Measurements from ENCODE around the gene ALDH1A1. TPM values are rescaled to one million over a fixed set of nuclear protein-coding genes. Genes with fewer than 3 reads are reported as not detected.
"Not testable (repeated sequence)": the region's sequence is repeated elsewhere in the genome, so short reads cannot be mapped to it uniquely, and the experiment has no call there.

The ALDH1A1 gene
- total RNA-seq, 1 experiment from 2014 or later: 8.8 TPM

DNA sequence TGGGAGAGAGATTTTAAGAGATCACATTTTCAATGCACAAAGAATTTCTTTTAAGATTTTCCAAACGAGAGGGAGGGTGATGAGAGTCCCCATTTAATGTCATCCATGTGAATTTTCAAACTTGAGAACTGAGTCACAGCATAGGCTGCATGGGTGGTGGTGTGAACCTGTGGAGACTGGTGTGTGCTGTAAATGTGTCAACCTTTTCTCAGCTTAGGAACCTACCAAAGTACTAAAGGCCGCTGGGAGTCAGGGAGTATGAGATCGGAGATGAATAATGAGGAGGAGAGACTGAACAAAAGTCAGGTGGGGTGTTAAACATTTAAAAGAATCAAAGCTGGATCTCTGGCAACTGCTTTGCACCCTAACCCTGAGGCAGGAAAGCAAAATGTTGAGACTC is 7.5 kb downstream of the ALDH1A1 start:
- intact Hi-C loops (cut with micrococcal nuclease; ENCODE audit: unreplicated experiment): no loop called here
- H3K27me3 ChIP-seq (replicated peaks; ENCODE audit: insufficient read depth, low read depth, low read length, poor library complexity): no peaks in the 10 kb centered on the region
- BruUV-seq (replicated peaks): no TSS peak
- H3K9me3 ChIP-seq (ENCODE audit: low read depth, low read length, poor library complexity, severe bottlenecking): no peaks in the 10 kb centered on the region
- no peak for DNase-seq (ENCODE audit: low spot score)
- TF ChIP-seq EZH2 (IDR thresholded peaks at IDR 0.05; ENCODE audit: borderline replicate concordance, low read depth, low read length, poor library complexity, severe bottlenecking): no peak
- TF ChIP-seq, protein P1, sequence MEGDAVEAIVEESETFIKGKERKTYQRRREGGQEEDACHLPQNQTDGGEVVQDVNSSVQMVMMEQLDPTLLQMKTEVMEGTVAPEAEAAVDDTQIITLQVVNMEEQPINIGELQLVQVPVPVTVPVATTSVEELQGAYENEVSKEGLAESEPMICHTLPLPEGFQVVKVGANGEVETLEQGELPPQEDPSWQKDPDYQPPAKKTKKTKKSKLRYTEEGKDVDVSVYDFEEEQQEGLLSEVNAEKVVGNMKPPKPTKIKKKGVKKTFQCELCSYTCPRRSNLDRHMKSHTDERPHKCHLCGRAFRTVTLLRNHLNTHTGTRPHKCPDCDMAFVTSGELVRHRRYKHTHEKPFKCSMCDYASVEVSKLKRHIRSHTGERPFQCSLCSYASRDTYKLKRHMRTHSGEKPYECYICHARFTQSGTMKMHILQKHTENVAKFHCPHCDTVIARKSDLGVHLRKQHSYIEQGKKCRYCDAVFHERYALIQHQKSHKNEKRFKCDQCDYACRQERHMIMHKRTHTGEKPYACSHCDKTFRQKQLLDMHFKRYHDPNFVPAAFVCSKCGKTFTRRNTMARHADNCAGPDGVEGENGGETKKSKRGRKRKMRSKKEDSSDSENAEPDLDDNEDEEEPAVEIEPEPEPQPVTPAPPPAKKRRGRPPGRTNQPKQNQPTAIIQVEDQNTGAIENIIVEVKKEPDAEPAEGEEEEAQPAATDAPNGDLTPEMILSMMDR (conservative IDR thresholded peaks at IDR 0.05; ENCODE audit: low read depth, low read length): no peak
- POLR2A ChIA-PET (ENCODE audit: low non-redundant PET): no interaction called here
- CTCF ChIA-PET: no interaction called here
- no peak overlapping the region for H3K27ac ChIP-seq (ENCODE audit: low read depth, low read length, poor library complexity, severe bottlenecking)
- peaks cover under 1% of the 10 kb centered on the region for H3K4me1 ChIP-seq (ENCODE audit: insufficient read depth, low read length, poor library complexity, severe bottlenecking)
- no peaks in the 10 kb centered on the region for H3K36me3 ChIP-seq (ENCODE audit: insufficient read depth, low read length, poor library complexity, severe bottlenecking)
- H3K4me3 ChIP-seq (ENCODE audit: low read depth, low read length, poor library complexity, severe bottlenecking): no peak overlapping the region

DNA sequence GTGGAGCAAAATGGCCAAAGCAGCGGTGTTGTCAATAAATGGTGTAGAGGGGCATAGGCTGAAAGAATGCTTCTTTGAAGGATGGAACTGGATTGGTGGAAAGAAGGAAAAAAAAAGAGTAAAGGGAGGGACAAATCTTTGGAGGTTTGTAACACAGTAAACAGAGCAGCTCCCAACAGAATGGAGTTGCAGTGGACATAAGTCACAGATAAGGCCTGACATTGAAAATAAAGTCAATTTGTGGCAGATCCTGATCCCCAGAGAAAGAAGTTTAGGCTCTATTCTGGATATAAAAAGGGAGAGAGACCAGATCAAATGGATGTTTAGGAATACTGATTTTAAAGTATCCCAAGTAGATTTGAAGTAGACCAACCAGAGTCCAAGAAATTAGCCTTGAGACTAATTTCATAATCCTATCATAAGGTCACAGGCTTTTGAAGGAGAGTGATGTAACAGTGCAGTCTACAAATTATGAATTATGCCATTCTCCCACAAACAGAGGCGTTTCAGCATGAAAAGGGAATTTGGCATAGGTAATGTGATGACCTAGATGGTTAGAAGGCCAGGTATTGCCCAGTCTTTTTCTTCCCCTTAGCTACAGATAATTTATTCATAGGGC is 8.9 kb downstream of the ALDH1A1 start:
- TF ChIP-seq, protein P1 (conservative IDR thresholded peaks at IDR 0.05; ENCODE audit: low read depth, low read length): no peak
- no peak for TF ChIP-seq EZH2 (IDR thresholded peaks at IDR 0.05; ENCODE audit: borderline replicate concordance, low read depth, low read length, poor library complexity, severe bottlenecking)
- no TSS peak for BruUV-seq (replicated peaks)
- no peak for DNase-seq (ENCODE audit: low spot score)
- Histone ChIP-seq H3K27me3 (replicated peaks; ENCODE audit: insufficient read depth, low read depth, low read length, poor library complexity) (no peaks in the 10 kb centered on the region), H3K4me3 (ENCODE audit: low read depth, low read length, poor library complexity, severe bottlenecking) (no peak overlapping the region), H3K4me1 (ENCODE audit: insufficient read depth, low read length, poor library complexity, severe bottlenecking) (no peaks in the 10 kb centered on the region), H3K27ac (ENCODE audit: low read depth, low read length, poor library complexity, severe bottlenecking) (no peak overlapping the region), H3K9me3 (ENCODE audit: low read depth, low read length, poor library complexity, severe bottlenecking) (no peaks in the 10 kb centered on the region), H3K36me3 (ENCODE audit: insufficient read depth, low read length, poor library complexity, severe bottlenecking) (no peaks in the 10 kb centered on the region)
- ChIA-PET CTCF (no interaction called here), POLR2A (ENCODE audit: low non-redundant PET) (no interaction called here)
- intact Hi-C loops (cut with micrococcal nuclease; ENCODE audit: unreplicated experiment): loop anchor here (5.0 kb wide), 1 partner anchor 52 kb away; no protein-coding TSS in a partner anchor

DNA sequence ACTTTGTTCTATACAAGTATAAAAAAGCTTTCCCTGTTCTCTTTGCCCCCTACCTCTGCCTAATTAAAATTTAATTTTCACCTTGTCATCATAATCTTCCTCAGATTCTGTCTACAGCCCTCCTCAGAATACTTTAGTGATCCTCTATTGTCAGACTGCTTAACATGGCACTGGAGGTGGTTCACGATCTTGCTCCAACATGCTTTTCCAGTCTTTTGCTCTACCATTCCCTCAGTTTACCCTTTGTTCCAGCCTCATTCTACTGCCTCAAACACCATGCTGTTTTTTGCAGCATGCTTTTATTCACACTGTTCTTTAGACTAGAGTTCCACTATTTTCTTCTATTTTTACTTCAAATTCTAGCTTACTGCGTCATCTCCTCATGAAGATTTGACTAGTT is 10.4 kb downstream of the ALDH1A1 start:
- CTCF ChIA-PET: no interaction called here

DNA sequence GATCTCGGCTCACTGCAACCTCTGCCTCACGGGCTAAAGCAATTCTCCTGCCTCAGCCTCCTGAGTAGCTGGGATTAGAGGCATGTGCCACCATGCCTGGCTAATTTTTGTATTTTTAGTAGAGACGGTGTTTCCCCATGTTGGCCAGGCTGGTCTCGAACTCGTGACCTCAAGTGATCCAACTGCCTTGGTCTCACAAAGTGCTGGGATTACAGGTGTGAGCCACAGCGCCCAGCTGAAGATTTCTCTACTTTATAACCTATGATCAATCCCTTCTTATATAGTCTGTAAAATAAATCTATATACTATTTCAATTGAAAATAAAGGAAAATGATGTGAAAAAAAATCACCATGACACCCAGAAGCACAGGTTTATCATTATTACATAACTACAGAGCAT is 13.3 kb downstream of the ALDH1A1 start:
- intact Hi-C loops (cut with micrococcal nuclease; ENCODE audit: unreplicated experiment); H3K27ac ChIP-seq (ENCODE audit: low read depth, low read length, poor library complexity, severe bottlenecking); CTCF ChIA-PET; H3K4me1 ChIP-seq (ENCODE audit: insufficient read depth, low read length, poor library complexity, severe bottlenecking); H3K9me3 ChIP-seq (ENCODE audit: low read depth, low read length, poor library complexity, severe bottlenecking); H3K4me3 ChIP-seq (ENCODE audit: low read depth, low read length, poor library complexity, severe bottlenecking); POLR2A ChIA-PET (ENCODE audit: low non-redundant PET); DNase-seq (ENCODE audit: low spot score); H3K27me3 ChIP-seq (replicated peaks; ENCODE audit: insufficient read depth, low read depth, low read length, poor library complexity); BruUV-seq (replicated peaks); H3K36me3 ChIP-seq (ENCODE audit: insufficient read depth, low read length, poor library complexity, severe bottlenecking): not testable (repeated sequence)

More for the DNA sequence above, 10.4 kb downstream of the ALDH1A1 start:
- H3K4me3 ChIP-seq (ENCODE audit: low read depth, low read length, poor library complexity, severe bottlenecking): no peak overlapping the region
- no peaks in the 10 kb centered on the region for H3K36me3 ChIP-seq (ENCODE audit: insufficient read depth, low read length, poor library complexity, severe bottlenecking)
- no peak for DNase-seq (ENCODE audit: low spot score)
- POLR2A ChIA-PET (ENCODE audit: low non-redundant PET): no interaction called here
- intact Hi-C loops (cut with micrococcal nuclease; ENCODE audit: unreplicated experiment): loop anchor here (5.0 kb wide), 1 partner anchor 50 kb away; no protein-coding TSS in a partner anchor
- TF ChIP-seq, protein P1 (conservative IDR thresholded peaks at IDR 0.05; ENCODE audit: low read depth, low read length): no peak
- TF ChIP-seq EZH2 (IDR thresholded peaks at IDR 0.05; ENCODE audit: borderline replicate concordance, low read depth, low read length, poor library complexity, severe bottlenecking): no peak
- H3K27me3 ChIP-seq (replicated peaks; ENCODE audit: insufficient read depth, low read depth, low read length, poor library complexity): no peaks in the 10 kb centered on the region
- no TSS peak for BruUV-seq (replicated peaks)
- no peaks in the 10 kb centered on the region for H3K4me1 ChIP-seq (ENCODE audit: insufficient read depth, low read length, poor library complexity, severe bottlenecking)
- no peak overlapping the region for H3K27ac ChIP-seq (ENCODE audit: low read depth, low read length, poor library complexity, severe bottlenecking)
- no peaks in the 10 kb centered on the region for H3K9me3 ChIP-seq (ENCODE audit: low read depth, low read length, poor library complexity, severe bottlenecking)
